NCI-H524 (cell line): Measurements from ENCODE around the gene TIMP3.

Experiments
- DNase-seq, 2 experiments: peaks; one replicate each; lab custom pipeline; 2025; lab: John Stamatoyannopoulos, UW

Gene TIMP3

DNA sequence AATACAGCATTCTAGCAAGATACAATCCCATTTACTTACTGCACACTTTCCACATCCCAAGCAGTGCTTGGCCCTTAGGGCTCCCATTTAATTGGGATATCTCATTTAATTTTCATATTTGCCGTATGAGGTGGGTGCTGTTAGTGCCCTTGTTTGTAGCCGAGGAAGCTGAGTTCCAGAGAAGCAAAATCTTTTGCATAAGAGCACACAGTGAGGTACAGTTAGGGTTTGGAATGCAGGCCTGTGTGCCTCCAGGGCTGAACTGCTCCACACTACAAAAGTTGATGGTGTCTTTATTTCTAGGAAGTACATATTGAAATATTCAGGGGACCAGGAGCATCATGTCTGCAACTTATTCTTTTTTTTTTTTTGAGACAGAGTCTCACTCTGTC, 15.5 kb upstream of the TIMP3 start:
- DNase-seq: no peak

DNA sequence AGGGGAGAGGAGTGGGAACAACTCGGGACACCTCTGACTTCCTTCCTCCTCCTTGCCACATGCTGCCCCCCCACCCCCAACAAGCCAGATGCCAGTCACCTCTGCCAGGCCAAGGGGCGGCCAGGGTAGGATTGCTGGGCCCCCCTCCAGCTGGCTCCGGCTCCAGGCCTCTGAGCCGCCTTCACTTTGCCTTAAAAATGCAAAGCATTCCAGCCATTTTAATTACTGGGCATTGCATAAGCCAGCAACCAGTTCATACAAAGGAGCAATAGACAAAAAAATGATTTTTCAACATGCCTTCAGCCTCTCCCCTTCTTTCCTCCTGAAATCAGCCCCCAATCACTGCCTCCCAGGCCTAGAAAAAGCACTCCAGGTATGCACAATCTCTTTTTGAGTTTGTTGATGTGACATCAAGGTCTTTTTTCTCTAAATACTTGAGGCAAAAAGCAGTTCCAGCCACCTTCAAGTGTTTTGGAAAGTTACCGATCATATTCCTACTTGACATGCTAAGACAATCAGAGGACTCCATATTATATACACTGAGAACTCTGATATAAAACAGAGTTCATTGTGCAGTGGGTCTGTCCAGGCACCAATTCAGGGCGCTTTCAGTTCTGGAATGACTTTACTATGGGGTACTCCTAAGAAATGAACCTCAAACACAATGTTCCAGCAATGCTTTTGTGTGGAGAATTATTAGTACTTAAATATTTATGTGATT, 12.4 kb upstream of the TIMP3 start:
- no peak for DNase-seq

DNA sequence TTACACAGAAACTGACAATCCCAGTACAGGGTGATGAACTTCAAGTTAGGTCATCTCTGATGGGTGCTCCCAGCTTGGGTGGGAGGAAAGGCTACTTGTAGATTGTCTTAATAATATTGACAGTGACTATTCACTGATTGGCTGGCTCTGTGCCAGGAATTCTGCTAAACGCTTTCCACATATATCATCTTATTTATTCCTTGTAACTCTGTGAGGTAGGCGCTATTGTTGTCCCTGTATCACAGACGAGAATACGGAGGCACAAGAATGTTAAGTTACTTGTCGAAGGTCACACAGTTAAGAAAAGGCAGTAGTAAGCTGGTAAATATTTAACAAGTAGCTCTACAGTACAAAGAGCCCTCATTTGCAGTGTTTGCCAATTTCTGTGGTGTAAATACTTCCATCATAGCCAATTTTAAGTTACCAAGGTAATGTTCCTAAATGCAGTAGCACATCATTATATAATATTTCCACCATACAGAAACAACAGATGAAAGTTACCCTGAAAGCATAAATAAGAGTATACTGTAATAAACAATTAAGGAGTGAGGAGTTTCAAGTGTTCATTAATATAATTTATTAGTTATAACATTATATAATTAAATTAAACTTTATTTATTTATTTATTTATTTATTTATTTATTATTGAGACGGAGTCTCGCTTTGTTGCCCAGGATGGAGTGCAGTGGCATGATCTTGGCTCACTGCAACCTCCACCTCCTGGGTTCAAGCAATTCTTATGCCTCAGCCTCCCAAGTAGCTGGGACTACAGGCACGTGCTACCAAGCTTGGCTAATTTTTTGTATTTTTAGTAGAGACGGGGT, 11.5 kb upstream of the TIMP3 start:
- no peak for DNase-seq

DNA sequence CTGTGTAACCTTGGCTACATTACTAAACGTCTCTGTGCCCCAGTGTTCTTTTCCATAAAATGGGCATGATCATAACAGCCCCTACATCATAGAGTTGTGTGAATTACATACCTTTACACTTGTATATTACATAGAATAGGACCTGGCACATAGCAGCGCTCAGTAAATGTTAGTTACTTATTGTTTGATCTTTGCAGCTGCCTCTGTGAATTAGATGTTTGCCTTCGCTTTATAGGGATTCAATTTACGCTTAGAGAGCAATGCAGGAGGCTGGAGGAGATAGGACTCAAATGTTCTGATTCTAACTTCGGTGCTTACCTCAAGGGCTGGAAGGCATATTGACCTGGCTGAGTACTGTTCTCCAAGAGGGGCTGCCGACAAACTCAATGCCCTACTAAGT, 10.4 kb upstream of the TIMP3 start:
- DNase-seq: no peak

DNA sequence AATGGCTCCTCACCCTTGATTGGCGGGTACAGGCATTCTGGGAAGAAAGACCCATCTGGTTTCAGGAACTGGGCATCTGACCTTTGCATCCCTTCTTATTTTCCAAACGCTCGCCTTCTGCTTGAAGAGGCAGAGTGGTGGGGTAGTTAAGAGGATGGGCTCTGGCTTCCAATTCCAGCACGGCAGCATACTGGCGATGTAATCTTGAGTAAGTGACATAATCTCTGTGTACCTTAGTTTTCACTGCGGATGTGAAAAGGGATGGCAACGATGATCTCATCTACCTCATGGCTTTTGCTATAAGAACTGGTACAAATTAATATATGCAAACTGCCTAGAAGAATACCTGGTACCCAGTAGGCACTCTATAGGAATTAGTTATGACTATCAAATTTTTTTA, 10.0 kb upstream of the TIMP3 start:
- DNase-seq: no peak

DNA sequence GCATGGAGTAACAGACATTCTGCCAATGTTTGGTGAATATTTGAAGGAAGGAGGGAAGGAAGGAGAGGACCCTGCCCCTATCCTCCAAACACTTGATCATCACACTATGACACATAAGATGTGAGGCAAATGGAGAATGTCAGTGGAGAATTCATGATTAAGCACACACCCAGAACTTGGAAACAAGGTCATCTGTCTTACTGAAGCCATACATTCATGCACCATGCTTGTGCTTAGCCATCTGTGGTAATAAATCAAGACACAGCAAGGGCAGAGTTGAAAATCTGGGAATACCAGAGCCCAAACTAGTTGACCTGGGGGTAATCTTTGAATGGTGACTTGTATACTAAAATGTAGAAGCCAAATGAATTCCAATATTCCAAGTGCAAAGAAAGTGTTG, 7.9 kb upstream of the TIMP3 start:
- DNase-seq: no peak

DNA sequence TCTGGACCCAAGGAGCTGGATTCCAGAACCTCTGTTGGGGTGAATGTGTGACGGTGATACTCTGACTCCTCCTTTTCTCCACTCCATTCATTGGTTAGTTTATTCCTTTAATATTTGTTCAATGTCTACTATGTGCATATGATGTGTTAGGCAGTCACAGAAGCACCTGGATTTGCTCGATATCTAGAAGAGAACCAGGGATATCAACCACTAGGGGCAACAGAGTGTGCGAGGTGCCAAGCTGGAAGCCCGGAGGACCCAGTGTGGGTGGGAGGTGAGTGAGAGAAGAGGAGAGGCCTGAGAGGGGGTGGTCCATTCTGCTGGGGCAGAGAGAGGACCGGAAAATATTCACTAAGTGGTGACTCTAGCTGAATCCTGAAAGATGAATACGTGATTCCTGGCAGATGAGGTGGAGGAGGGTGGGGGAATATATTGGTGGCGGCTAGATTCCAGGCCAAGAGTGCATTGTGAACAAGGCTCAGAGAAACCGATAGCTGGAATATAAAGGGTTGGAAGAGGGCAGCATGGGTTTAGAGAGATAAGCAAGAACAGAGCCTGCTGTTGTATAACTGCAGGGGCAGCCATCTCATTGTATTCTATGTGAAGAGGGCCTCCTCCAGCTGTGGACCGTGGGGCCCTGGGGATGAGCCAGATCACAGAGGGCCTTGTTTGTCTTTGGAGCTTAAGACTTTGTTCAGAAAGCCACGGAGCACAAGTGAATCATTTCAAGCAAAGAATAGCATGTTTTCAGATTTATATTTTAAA, 6.9 kb upstream of the TIMP3 start:
- no peak for DNase-seq

DNA sequence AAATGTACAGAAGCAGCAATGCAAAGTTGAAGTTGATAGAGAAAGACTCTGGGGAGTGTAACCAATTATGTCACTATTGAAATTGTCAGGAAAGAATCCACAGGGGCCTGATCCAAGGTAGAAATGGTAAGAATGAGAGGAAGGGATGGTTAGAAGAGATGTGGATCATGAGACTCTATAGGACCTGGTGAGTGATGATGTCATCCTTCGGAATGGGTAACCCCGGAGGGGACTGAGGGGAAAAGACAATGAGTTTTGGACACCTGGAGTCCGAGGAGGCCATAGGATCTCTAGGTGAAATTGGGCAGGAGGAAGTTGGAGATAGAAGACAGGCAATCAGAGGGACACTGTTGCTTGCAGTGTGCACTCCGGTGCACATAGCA, 6.3 kb upstream of the TIMP3 start:
- no peak for DNase-seq

DNA sequence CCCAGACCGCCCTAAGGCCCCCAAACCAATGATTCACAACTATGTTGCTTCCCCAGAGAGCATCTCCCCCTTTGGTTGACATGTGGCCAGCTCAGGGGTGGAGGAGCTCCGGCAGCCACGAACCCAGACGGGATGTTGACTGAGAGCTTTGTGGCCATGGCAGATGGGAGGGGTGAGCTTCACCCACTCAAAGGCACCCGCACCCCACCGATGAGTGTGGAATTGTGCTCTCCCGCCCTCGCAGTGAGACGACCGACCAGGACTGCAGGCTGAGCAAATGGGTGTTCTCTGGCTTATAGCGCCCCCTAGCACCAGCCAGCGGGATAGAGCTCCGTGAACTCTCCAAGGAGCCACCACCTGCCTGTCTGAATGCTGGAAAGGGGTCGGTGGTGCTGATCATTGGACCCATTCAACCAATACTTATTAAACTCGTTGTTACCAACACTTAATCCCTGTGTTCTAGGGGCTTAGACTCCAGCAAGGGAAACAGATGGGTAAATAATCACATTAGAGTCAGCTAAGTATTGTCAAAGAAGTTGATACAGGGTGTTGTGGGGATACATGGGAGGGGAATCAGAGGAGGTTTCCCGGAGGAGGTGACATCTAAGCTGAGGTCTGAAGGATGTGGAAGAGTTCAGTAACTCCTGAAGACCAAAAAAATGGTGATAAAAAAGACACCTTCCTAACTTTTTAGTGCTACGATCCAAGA, 4.5 kb upstream of the TIMP3 start:
- DNase-seq: peak; percentile 58 to 69

DNA sequence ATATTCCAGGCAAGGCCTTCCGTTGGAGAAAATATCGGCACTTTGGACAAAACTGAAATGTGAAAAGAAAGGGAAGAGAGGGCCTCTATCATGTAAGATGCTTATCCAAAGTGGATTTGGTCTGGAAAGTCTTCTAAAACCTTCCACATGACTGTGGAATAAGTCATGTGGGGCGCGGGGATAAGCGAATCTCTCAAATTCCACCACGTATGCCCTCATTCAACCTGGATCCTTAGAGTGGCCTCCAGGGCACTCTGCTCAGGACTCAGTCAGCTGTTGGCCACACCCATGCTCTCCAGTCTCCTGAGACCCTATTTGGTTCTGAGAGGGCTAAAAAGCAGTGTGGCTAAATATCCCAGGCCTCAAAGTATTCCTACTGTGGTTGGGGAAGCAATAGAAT, 2.0 kb upstream of the TIMP3 start:
- DNase-seq: no peak

DNA sequence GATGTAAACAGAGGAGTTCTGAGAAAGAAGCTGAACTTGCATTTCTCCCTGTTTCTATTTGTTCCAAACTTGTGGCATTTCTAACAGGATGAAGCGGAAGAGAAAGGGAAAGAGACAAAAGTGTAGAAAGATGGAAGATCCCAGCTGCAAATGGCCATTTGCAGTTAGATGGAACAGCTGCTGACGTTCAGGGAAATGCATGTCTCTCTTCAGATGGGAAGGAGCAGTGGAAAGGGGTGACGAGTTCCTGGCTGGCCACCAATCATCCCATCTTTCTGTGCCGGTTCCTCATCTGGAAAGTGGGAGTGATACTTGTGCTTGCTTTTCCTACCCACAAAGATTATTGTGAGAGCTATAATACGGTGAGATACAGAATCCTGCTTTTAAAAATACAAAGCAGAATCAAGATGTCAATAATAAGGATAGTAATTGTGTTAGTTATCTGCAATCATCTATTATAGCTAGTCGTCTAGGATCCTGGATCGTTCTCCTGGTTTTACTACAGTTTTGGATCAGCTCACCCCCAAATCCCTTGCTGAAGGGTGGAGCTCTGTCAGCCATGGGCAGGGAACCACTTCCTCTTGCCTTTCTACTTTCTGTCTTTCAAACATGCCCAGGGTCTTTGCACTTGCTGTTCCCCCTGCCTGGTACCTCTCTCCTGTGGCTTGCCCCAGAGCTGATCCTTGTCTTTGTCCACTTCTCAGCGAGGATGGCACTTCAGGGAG, 1.2 kb upstream of the TIMP3 start:
- DNase-seq: no peak

DNA sequence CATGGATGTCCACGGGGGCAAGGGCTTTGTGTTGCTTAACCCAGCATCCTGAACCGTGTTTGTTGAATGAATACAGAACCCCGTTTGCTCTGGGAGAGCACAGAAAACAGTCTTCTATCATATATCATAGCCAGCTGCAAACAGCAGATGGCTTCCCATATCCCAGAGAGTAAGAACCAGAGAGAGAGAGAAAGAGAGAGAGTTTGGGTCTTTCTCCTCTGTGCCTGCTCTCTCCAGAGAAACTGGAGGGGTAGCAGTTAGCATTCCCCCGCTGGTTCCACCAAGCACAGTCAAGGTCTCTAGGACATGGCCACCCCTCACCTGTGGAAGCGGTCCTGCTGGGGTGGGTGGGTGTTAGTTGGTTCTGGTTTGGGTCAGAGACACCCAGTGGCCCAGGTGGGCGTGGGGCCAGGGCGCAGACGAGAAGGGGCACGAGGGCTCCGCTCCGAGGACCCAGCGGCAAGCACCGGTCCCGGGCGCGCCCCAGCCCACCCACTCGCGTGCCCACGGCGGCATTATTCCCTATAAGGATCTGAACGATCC, 440 bp upstream of the TIMP3 start:
- DNase-seq: peak; percentile 20 to 56

DNA sequence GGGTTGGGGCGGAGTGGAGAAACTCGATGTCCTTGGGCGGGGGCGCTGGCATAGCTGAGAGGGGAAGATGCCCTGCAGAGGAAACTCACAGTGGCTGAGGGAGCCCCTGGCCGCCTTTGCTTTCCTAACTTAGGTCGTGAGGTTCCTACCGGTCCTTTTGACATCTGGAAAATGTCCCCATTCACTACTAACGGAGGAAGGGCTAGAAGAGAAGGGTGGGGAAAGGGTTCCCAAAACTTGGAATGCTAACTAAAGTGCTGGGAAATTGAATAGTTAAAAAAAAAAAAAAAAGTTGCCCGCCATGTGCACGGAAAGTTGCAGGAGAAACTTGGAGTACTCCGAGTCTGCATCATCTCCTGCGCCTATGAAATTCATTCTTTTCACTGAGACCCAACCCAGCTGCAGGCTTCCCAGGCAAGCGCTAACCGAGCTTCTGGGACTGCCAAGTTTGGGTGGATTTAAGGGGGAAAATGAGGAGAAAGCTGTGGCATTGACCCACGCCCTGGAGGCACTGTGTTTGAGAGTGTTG, 796 bp downstream of the TIMP3 start:
- DNase-seq: no peak

DNA sequence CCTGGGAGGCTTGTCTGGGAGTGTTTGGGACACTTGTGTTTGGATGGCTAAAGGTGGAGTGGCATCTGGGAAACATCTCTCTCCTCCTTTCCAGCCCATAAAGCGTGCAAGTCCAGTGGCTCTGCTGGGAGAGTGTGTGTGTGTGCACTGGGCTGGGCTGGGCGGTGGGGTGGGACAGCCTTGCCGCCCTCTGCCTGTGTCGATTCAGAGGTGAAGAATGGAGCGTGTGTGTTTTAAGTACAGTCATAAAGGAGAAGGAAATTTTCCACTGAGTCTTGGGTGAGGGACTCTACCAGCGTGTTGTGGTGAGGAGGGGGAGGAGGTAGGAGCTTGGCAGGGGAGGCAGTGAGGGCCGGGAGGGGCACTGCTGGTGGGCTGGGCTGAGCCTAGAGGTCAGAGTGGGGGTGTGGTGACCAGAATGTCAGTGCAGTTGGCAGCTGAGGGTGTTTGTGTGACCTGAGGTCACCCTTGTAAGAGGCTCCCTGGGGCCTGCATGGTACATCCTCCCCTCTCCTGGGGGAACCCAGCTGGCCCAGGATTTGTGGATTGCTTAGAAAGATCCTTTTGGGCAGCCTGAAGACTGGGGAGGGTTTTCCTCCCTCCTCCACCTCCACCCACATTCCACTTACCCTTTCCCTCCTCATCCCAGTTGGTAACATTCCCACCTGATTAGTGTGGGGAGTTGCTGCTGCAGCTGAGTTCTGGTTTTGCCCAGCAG, 1.7 kb downstream of the TIMP3 start:
- DNase-seq: no peak

DNA sequence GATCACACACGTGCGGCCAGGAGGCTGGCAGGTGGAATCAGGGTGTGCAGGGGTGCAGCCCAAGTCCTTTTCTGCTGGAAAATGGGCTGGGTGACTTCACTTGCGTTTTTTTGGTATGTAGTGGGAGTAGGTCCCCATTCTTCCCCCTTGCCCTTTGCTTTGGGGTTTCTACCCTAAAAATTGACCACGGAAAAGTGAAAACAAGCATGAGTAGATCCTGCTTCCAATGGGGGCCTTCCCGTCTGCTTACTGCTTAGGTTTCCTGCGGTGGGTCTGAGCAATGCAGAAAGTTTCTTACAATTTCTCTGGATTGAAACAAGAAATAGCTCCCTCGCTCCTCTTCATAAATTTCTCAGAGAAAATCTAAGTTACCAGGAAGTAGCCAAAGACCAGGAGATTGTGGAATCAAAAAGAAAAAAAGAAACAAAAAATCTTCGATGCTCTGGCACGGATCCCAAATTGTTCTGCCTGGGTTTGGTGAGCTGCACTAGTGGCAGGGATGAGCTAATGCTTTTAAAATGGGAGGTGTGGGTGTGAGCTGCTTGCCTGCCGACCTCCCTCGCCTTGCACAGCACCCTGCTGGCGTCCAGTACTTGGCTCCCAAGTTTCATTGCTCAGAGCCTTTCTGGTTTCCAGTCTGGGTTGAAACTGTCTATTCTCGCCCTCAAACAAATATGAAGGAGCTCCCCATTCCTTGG, 2.4 kb downstream of the TIMP3 start:
- no peak for DNase-seq

DNA sequence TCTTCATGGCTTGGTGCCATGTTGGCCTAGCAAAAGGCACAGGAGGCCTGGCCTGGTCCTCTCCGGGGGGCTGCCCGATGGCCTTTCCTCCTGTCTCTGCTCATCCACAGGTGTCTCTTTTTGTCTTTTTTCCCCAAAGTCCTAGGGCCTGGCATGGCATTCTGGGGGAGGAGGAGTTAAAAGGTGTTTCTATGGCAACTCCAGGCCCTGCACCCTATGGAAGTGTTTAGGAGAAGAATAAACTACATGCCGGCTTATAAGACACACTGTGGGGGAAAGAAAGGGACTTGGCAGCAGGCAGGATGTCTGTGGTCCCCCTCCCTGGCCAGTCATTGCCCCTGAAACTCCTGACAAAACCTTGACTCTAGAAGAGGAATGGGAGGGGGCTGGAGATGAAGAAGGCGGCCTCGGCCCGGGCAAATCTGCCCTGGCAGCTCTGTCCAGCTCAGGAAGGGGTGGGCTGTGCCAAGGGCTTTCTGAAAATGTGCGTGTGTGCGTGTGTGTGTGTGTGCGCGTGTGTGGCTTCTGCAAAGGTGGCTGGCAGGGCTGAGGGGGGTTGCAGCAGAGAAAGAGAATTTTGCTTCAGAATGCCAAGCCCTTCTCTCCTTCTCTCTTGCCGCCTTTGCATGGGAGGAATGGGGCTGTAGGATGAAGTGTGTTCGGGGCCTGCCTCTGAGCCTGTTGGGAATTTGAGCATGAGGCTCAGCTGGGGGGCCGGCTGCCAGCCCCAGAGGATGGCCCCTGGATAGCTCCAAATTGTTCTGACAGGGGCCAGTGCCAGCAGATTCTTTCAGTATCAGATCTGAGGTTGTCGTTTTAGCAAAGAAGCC, 3.2 kb downstream of the TIMP3 start:
- DNase-seq: no peak

DNA sequence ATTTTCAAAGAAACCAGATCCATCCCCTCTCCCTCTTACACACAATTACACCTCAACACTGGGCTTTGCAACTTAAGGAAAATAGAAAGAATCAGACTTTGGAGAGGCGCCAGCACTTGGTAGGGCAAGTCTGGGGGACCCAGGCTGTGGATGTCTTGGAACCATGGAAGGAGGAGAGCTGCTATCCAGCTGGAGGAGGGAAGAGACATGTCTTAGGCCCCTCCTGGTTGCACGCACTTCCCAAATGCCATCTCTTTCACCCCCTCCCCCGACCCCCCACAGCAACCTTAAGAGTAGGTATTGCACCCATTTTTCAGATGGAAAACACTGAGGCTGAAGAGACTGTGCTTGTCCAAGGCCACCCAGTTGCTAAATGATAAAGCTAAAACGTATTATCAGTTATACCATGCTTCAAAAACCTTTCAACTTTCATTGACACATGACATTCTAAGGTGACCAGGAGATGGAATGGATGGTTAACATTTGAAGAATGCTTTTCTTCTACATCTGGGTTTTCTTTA, 3.9 kb downstream of the TIMP3 start:
- DNase-seq: no peak

DNA sequence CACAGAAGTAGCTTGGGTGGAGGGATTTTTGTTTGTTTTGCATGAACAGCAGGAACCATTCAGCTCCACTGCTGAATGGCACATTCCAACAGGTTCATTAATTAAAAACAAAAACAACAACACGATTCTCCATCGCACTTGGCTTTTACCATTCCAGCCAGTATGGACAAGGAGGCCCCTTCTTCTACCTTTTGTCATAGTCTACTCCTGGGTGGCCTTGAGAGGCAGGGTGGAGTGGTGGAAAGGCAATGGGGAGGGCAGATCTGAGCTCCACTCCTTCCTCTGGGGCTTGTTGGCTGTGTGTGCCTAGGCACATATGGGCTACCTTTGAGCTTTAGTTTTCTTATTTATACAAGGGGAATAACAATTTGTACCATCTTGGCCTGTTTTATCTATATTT, 4.8 kb downstream of the TIMP3 start:
- DNase-seq: no peak

DNA sequence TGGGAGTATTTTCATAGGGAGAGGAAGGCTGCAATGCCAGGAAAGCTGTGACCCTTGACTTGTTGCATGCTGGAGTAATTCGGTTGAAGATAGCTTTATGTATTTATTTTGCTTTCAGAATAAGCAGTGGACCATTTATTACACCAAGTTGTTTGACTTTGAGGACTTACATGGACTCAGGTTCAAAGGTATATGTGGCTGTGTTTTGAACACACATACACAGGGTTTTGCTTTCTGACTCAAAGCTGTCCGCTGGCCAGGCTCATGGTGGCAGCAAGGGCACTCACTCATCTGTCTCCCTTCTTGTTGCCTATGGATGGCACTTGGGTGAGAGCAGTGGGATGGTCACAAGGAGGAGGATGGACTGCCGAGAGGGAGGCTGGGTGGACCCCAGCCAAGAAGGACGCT, 6.5 kb downstream of the TIMP3 start:
- no peak for DNase-seq
